GM12801 (cell line): ENCODE data around the gene SDR9C7.

Experiments used
- TF ChIP-seq, protein P1 (sequence below): IDR thresholded peaks from one replicate; pipeline ENCODE4 v1.5.1; 2011; ENCODE audit warnings: control low read depth; ENCODE audit not compliant: insufficient read length; ENCODE audit errors: extremely low read depth

The SDR9C7 gene

DNA sequence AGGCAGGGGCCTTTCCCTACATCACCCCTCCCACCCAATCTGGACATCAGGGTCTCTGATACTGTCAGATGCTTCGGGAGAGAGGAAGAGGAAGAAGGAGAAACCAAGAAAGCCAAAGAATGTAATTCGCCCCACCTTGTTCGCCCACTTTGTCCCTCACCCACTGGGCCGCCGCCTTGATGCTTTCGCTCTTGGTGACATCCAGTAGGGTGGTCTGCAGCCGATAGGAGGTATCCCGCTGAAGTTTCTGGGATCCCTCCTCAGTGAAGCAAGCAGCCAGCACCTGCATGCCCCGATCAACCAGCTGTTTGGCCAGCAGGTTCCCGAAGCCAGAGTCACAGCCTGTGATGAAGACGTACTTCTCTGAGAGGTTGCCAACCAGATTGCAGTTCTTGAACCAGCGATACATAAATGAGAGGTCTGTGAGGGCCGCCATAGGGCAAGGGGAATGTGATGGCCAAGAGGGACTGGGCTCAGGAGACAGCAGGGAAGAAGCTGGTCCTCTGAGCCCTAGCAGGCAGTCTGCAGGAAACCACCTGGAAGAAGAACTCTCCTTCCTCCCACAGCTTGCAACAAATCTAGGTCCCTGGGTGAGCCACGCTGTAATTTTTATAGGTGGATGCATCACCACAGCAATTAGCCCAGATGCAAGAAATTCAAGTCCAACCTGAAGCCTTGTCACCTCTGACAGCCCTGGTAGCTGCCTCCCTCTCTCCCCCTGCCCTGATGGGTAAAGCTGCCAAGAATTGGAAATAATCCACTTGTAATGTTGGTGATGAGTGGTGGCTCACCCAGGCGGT lies at the start of gene SDR9C7:
SDR9C7 (minus strand) TSS at position 583 of the 800 bp plus-strand sequence; CDS start at position 436, 147 bp downstream.
- TF ChIP-seq, protein P1, sequence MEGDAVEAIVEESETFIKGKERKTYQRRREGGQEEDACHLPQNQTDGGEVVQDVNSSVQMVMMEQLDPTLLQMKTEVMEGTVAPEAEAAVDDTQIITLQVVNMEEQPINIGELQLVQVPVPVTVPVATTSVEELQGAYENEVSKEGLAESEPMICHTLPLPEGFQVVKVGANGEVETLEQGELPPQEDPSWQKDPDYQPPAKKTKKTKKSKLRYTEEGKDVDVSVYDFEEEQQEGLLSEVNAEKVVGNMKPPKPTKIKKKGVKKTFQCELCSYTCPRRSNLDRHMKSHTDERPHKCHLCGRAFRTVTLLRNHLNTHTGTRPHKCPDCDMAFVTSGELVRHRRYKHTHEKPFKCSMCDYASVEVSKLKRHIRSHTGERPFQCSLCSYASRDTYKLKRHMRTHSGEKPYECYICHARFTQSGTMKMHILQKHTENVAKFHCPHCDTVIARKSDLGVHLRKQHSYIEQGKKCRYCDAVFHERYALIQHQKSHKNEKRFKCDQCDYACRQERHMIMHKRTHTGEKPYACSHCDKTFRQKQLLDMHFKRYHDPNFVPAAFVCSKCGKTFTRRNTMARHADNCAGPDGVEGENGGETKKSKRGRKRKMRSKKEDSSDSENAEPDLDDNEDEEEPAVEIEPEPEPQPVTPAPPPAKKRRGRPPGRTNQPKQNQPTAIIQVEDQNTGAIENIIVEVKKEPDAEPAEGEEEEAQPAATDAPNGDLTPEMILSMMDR = no peak

DNA sequence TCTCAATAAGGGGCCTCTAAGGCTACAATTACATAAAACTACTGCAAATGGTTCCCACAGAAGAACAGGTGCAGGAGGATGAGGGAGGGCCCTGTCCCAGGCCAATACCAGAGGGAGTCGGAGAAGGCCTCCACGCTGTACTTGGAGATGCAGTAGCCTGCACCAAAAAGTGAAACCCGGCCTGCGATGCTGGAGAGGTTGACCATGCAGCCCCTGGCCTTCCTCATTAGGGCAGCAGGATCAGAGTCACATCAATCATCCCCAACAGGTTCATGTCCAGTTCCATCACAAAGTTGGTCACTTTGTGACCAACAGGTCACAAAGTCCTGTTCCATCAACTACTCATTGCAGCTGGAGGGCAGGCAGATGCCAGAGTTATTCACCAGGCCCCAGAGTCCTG lies 49.2 kb upstream of the SDR9C7 start:
- TF ChIP-seq, protein P1 = no peak

DNA sequence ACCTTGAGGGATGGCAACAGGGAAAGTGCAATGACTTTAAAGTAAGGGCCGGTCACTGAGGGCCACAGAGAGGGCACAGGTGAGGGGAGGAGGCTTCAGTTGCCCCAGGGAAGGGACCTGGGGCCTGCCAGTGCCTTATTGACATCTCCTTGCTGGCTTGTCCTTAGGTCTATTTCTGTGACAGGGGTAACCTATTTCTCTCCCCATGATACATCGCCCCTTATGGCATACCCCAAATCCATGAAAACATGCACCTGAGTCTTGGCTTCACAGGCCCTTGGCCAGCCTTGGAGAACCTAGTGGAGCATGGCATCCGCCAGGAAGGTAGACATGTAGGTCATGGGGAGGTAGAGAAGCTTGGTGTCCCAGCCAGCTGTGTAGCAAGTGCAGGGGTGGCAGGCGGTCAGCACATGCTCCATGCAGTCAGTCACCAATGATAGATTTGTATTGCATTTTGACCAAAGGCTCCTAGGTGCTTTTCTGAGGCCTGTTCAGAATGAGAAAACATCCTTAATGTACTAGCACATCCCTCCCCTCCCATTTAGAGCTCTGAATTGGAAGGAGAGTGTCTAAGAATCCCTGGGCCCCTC lies 46.8 kb upstream of the SDR9C7 start:
- TF ChIP-seq, protein P1 = no peak

DNA sequence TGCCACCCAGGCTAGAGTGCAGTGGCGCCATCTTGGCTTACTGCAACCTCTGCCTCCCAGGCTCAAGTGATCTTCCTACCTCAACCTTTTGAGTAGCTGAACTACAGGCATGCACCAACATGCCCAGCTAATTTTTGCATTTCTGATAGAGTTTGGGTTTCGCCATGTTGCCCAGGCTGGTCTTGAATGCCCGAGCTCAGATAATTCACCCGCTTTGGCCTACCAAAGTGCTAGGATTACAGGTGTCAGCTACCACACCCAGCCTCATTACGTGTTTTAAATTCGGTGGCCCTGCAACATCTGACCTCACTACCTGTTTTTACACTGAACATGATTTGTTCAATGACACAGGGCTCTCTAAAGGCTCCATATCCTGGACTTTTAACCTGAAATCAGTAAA lies 46.1 kb upstream of the SDR9C7 start:
- TF ChIP-seq, protein P1 = no peak

DNA sequence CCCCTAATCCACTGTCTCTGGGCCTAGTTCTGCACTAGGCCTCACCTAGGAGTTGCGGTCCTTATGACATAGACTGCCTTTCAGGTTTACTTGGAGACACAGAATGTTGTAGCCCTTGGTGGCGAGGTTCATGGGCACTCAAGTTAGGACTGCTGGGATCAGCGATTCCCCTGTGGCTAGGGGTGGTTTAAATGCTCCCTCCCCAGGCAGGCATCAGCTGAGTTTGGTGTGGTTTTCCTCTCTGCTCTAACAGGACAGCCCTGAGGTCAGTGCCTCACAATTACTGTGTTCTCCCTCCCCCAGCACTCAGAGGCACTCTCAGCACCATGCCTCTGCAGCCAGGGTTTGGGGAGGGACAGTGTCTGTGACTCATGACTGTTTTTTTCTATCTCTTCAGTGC lies 45.4 kb upstream of the SDR9C7 start:
- TF ChIP-seq, protein P1 = no peak

DNA sequence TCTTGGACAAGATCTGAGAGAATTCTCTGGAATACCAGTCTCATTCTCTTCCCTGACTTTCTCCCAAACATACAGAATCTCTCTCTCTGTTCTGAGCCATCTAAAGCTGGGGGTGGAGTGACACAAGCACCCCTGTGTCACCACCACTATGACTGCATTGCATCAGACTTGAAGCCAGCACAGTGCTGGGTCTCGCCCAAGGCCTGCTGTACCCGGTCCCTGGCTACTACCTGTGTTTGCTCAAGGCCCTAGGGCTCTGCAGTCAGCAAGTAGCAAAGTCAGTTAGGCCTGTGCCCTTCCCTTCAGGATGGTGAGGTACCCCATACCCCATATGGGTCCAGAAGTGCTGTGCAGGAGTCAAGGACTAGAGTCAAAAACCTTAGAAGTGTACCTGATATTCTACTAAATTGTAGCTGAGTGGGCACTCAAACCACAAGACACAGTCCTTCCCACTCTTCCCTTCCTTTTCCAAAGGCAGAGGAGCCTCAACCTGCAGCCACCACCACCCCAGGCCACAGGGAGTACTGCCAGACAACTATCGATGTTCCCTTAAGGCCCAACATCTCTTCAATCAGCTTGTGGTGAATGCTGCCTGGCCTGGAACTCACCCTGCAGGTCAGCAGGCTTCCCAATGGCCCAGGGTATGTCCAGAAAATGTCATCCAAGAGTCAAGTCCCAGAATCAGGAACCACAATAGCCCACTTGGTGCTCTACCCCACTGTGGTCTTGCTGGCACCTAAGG lies 44.4 kb upstream of the SDR9C7 start:
- TF ChIP-seq, protein P1 = no peak

DNA sequence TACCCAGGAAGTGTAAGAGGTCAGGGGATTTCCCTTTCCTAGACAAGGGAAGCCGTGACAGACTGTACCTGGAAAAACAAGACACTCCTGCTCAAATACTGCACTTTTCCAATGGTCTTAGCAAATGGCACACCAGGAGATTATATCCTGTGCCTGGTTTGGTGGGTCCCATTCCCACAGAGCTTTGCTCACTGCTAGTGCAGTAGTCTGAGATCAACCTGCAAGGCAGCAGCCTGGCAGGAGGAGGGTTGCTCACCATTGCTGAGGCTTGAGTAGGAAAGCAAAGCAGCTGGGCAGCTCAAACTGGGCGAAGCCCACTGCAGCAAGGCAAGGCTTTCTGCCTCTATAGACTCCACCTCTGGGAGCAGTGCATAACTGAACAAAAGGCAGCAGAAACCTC lies 24.2 kb upstream of the SDR9C7 start:
- TF ChIP-seq, protein P1 = no peak
